Erythroblast (primary cell): Measurements from ENCODE around the gene MRPL28.

ENCODE experiments used
- DNase-seq, 2 experiments: peaks; one replicate each; lab custom pipeline; 2025; lab: John Stamatoyannopoulos, UW
- GATA1 ChIP-seq: IDR thresholded peaks from 2 replicates; pipeline ENCODE4 v1.6.1; 2011; ENCODE audit warnings: low read depth, mild to moderate bottlenecking, control low read depth, low read length, moderate library complexity
- POLR2A ChIP-seq: IDR thresholded peaks from 2 replicates; pipeline ENCODE4 v1.6.1; 2011; ENCODE audit warnings: mild to moderate bottlenecking, low read length

Gene MRPL28

DNA sequence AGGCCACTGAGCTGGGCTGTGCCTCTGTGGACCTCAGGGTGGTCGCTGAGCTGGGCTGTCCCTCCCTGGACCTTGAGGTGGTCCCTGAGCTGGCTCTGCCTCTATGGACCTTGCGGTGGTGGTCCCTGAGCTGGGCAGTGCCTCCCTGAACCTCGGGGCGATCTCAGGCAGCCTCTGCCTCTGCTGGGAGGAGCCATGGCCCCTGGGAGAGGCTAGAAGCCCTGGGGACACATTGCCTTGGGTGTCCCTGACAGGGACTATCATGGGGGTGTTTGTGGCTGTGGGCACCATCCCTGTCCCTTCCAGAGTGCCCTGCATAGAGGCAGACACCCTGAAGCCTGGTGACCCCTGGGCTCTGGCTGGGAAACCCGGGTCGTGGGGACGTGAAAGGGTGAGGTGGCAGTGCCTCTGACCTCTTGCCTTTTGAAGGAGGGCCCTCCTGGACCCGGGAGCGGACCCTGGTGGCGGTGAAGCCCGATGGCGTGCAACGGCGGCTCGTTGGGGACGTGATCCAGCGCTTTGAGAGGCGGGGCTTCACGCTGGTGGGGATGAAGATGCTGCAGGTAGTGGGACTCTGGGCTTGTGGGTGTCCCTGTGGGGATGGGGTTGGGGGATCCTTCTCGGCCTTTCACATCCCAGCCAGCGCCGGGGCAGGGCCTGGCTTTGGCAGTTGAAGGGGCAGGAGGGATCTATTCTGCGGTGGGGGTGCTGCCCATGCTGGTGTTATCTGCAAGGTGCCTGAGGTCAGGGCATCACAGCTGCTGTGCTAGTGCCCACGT is 28.4 kb upstream of the MRPL28 start:
- TF ChIP-seq POLR2A (no peak), GATA1 (no peak)

DNA sequence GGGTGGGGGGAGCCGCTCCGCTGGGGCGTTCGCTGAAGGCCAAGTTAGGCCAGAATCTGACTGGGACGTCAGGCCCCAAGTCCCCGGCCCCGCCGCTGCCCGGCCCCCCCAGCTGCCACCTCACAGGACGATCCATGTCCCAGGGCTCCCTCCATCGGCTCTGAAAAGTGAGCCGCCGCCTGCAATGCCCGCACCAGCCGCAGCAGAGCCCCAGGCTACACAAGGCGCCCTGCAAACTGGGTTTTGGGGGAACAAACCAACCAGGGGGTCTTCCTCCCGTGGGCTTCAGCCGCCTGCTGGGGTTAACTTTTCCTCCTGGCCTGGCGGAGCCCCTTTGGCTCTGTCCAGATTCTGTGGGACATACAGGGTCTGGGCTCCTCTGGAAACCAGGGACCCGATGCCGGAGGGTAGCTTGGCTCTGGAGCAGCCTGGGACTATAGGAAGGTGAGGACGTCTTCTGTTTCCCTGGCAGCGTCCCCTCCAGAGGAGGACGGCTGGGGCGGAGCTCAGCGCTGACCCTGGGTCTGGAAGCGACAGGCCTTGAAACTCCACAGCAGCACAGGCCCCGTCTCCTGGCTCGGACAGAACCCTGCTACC is 27.5 kb upstream of the MRPL28 start:
- DNase-seq = peak; percentile 71 to 83
- no peak for TF ChIP-seq POLR2A
- TF ChIP-seq GATA1 = no peak

More for the DNA sequence above, 28.4 kb upstream of the MRPL28 start:
- peak in 1 of 2 experiments; percentile 45 for DNase-seq

DNA sequence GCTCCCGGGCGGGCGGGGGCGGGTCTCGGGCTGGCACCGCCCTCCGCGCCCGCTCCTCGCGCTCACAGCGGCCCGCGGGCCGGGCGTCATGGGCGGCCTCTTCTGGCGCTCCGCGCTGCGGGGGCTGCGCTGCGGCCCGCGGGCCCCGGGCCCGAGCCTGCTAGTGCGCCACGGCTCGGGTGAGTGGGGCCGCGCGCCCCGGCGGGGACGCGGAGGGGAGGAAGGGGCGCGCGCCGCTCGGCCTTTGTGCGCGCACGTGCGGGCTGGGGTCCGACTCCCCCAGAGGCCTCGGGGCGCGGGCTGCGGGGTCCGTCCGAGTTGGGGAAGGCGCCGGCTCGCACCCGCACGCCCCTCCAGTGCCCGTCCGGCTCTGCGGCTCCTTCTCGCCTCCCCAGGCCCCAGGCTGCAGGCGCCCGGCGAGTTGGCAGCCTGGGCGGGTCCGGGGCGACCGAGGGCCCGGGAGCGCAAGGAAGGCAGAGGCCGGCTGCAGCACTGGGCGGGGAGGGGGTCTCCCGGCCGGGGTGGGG is 26.9 kb upstream of the MRPL28 start, which contains the start of gene NME4:
NME4 (plus strand) TSS at position 65 of the 527 bp plus-strand sequence; CDS start at position 89, 24 bp downstream.
- DNase-seq = peak; percentile 64 to 67
- TF ChIP-seq POLR2A (peak; percentile 3), GATA1 (no peak)

- TF ChIP-seq POLR2A (peak; percentile 60), GATA1 (no peak)
- peak; percentile 65 to 81 for DNase-seq
These were observed 26.3 kb upstream of the MRPL28 start for GRCh38 chr16:396605-397004.

DNA sequence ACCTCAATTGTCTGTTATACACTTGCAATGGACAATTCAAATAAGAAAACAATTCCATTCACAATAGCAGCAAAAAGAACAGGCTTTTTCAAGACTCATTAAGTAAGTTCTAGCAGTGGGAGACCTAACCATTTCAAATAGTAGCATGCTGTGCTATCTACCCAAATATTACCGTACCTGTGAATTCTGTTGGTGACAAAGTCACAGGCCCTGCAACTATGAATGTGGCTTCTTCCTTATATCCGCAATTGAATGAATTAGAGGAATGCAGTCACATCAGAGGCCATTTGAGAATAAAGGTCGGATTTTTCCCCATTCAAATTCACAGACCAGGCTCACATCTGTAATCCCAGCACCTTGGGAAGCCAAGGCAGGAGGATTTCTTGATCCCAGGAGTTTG is 25.9 kb upstream of the MRPL28 start:
- TF ChIP-seq GATA1 (no peak), POLR2A (no peak)
- peak in 1 of 2 experiments; percentile 52 for DNase-seq

DNA sequence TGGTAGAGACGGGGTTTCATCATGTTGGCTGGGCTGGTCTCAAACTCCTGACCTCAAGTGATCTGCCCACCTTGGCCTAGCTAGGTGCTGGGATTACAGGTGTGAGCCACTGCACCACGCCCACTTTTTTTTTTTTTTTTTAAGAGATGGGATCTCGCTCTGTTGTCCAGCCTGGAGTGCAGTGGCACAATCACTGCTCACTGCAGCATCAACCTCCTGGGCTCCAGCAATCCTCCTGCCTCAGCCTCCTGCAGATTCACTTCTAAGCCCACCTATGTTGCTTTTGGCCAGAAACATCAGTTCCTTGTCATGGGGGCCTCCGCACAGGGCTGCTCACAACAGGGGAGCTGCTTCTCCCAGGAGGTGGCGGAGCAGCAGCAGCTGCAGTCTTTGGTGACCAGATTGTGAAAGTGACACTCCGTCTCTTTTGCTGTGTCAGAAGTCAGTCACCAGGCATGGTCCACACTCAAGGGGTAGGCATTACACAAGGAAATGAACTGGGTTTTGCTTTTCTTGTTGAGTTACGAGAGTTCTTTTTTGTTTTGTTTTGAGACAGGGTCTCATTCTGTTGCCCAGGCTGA is 22.2 kb upstream of the MRPL28 start:
- peak in 1 of 2 experiments; percentile 25 for DNase-seq
- TF ChIP-seq GATA1 (no peak), POLR2A (no peak)

- DNase-seq = peak; percentile 83 to 86
- TF ChIP-seq POLR2A = no peak
- no peak for TF ChIP-seq GATA1
These were observed 21.6 kb upstream of the MRPL28 start for GRCh38 chr16:391885-392335.

GRCh38 chr16:389352-389751 is 19.0 kb upstream of the MRPL28 start:
- DNase-seq = no peak
- TF ChIP-seq GATA1 = no peak
- TF ChIP-seq POLR2A = no peak

GRCh38 chr16:387761-388666 is 17.7 kb upstream of the MRPL28 start:
- DNase-seq = peak; percentile 73 to 80
- TF ChIP-seq POLR2A = peak; percentile 40

DNA sequence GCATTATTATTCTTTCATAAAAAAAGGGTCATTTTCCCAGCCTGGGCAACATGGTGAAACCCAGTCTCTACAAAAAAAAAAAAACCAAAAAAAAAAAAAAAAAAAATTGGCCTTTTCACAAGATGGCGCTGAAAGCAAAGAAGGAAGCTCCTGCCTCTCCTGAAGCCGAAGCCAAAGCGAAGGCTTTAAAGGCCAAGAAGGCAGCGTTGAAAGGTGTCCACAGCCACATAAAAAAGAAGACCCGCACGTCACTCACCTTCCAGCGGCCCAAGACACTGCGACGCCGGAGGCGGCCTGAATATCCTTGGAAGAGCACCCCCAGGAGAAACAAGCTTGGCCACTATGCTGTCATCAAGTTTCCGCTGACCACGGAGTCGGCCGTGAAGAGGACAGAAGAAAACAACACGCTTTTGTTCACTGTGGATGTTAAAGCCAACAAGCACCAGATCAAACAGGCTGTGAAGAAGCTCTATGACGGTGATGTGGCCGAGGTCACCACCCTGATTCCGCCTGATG is 16.4 kb upstream of the MRPL28 start:
- no peak for DNase-seq
- TF ChIP-seq GATA1 = no peak
- TF ChIP-seq POLR2A = no peak

GRCh38 chr16:383326-384051 is 13.2 kb upstream of the MRPL28 start:
- no peak for DNase-seq
- TF ChIP-seq GATA1 (no peak), POLR2A (no peak)
